GM12892 (cell line): ENCODE data around the gene MYORG.
"Not testable (repeated sequence)": the region's sequence is repeated elsewhere in the genome, so short reads cannot be mapped to it uniquely, and the experiment has no call there.

Experiments
- DNase-seq: peaks from one replicate; pipeline ENCODE4 v3.0.0; 2011; ENCODE audit not compliant: insufficient read length
- FAIRE-seq: peaks from 2 replicates; lab custom pipeline; 2011; peaks lifted over from hg19 to GRCh38; lab: Jason Lieb, UNC
- POLR2A ChIP-seq: IDR thresholded peaks from 2 replicates; pipeline ENCODE4 v1.6.1; 2011; ENCODE audit warnings: low read depth, low read length, control low read depth
- POLR2AphosphoS5 ChIP-seq: IDR thresholded peaks from 2 replicates; pipeline ENCODE4 v1.6.1; 2011; ENCODE audit warnings: low read depth, low read length, control low read depth
- TAF1 ChIP-seq: IDR thresholded peaks from 2 replicates; pipeline ENCODE4 v1.6.1; 2011; ENCODE audit warnings: low read depth, mild to moderate bottlenecking, control low read depth, low read length, borderline replicate concordance

The MYORG gene

GRCh38 chr9:34372467-34373011 is 4.2 kb downstream of the MYORG start:
- no peak for FAIRE-seq
- DNase-seq = no peak
- TF ChIP-seq POLR2A = no peak
- no peak for TF ChIP-seq POLR2AphosphoS5
- TF ChIP-seq TAF1 = no peak

- DNase-seq = no peak
- FAIRE-seq = no peak
- no peak for TF ChIP-seq POLR2AphosphoS5
- no peak for TF ChIP-seq POLR2A
- no peak for TF ChIP-seq TAF1
These were observed 4.7 kb downstream of the MYORG start for GRCh38 chr9:34371886-34372466.

- no peak for FAIRE-seq
These were observed 5.5 kb downstream of the MYORG start for GRCh38 chr9:34370970-34371880.

DNA sequence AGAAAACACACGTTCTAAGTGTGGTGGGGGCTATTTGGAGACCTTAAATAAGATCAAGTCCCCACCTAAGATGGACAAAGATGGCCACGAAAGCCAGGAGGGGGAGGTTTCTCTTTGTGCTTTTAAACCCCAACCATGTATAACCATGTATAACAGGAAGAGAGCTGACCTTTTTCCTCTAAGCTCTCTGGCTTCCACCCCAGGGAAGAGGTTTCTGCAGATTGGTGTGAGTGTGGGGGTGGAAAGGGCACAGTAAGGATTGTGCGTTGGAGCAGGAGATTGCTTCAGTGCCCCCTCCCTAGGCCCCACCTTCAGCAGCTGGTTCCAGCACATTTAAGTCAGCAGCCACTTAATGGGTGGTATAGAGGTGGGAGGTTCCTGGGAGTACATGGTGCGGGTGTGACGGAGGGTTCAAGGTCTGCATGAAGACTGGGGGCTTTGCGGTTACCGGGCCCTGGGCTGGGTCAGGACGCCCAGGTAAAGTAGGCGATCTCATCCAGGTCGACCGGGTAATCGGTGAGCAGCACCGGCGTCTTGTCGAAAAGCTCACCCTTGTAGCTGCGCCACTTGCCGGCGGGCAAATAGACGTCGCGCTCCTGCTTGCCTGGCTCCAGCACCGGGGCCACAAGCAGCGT is 6.2 kb downstream of the MYORG start:
- FAIRE-seq (no peak), DNase-seq (no peak)
- no peak for TF ChIP-seq POLR2AphosphoS5
- no peak for TF ChIP-seq POLR2A
- TF ChIP-seq TAF1 = no peak

More at GRCh38 chr9:34370970-34371880, 5.5 kb downstream of the MYORG start:
- DNase-seq = no peak
- TF ChIP-seq POLR2AphosphoS5 = no peak
- TF ChIP-seq POLR2A = no peak
- TF ChIP-seq TAF1 = no peak

- no peak for TF ChIP-seq TAF1
- no peak for TF ChIP-seq POLR2AphosphoS5
- TF ChIP-seq POLR2A = no peak
- FAIRE-seq = no peak
- no peak for DNase-seq
These were observed 7.1 kb downstream of the MYORG start for GRCh38 chr9:34369636-34370035.

- FAIRE-seq, DNase-seq: not testable (repeated sequence)
These were observed 7.9 kb downstream of the MYORG start for GRCh38 chr9:34368796-34369195.

GRCh38 chr9:34367751-34368410 is 8.8 kb downstream of the MYORG start:
- not testable (repeated sequence) for FAIRE-seq, DNase-seq

DNA sequence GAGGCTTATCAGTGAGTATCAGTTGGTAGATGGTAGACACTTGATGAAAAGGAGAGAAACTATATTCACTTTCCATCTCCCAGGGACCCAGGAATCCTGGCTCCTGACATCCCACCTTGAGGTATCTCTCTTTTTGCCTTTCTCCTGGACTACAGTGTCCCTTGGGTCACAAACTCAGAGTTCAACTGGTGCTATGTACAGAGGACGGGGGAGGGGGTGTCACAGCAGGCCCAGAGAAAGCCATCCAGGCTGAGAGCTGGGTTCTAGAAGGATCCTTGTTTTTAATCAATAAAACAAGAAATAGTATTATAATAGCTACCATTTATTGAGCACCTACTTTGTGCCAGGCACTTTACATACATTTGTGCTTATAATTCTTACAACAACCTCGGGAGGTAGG is 10.3 kb downstream of the MYORG start:
- DNase-seq (no peak), FAIRE-seq (no peak)
- TF ChIP-seq POLR2A = no peak
- TF ChIP-seq TAF1 = no peak
- TF ChIP-seq POLR2AphosphoS5 = no peak

DNA sequence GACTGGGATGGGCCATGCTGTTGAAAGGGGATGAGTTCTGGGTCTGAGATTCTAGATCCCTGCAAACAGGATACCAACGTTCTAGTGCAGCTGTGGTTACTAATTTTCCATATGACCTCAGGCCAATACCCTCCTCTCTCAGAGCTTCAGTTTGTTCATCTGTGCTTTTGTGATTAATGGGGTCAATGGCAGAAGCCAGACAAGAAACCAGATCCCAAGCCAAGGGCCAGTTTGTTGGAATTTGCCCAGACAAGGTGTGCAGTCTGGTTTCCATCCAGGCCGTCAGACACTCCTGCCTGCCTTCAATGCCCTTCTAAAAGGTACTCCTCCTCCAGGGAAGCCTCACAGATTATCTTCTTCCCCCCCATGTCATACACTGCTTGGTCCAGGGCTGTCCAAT is 11.4 kb downstream of the MYORG start:
- FAIRE-seq (no peak), DNase-seq (no peak)
- no peak for TF ChIP-seq POLR2A
- TF ChIP-seq TAF1 = no peak
- no peak for TF ChIP-seq POLR2AphosphoS5

- no peak for FAIRE-seq
- no peak for TF ChIP-seq TAF1
- TF ChIP-seq POLR2AphosphoS5 = no peak
- no peak for DNase-seq
These were observed 12.9 kb downstream of the MYORG start for GRCh38 chr9:34363619-34364351.

GRCh38 chr9:34362614-34363214 is 14.0 kb downstream of the MYORG start:
- TF ChIP-seq POLR2AphosphoS5 (no peak), TAF1 (no peak), POLR2A (no peak)
- FAIRE-seq = no peak
- DNase-seq = no peak

DNA sequence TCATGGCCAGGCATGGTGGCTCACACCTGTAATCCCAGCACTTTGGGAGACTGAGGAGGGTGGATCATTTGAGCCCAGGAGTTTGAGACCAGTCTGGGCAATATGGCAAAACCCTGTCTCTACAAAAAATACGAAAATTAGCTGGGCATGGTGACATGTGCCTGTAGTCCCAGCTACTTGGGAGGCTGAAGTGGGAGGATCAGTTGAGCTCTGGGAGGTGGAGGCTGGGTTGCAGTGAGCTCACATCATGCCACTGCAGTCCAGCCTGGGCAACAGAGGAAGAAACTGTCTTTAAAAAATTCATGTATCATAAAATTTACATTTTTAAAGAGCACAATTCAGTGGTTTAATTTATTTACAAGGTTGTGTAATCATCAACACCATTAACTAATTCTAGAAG is 23.7 kb downstream of the MYORG start:
- DNase-seq, FAIRE-seq: not testable (repeated sequence)

- FAIRE-seq, DNase-seq: not testable (repeated sequence)
These were observed 24.5 kb downstream of the MYORG start for GRCh38 chr9:34352122-34352652.
